Brain microvascular endothelial cell (primary cell): ENCODE measurements around the gene MTHFD1L.

ENCODE experiments used
- DNase-seq: peaks from one replicate; pipeline ENCODE4 v3.0.0-alpha.2; 2020
- H3K27ac ChIP-seq: fragments of 250-450 bp; sonication (Bioruptor Pico); 2 replicates; pipeline ENCODE4 v1.5.1; 2020; ENCODE audit warnings: mild to moderate bottlenecking, moderate library complexity
- H3K27me3 ChIP-seq: fragments of 250-450 bp; sonication (Bioruptor Pico); replicated peaks from 2 replicates; pipeline ENCODE4 v1.5.1; 2020; ENCODE audit warnings: mild to moderate bottlenecking
- H3K36me3 ChIP-seq: fragments of 250-450 bp; sonication (Bioruptor Pico); replicated peaks from 2 replicates; pipeline ENCODE4 v1.5.1; 2020; ENCODE audit warnings: mild to moderate bottlenecking
- H3K4me3 ChIP-seq: 2 replicates; pipeline ENCODE4 v1.5.1; 2011; ENCODE audit warnings: low read depth, mild to moderate bottlenecking, control low read depth, low read length, moderate library complexity
- in situ Hi-C: cut with HindIII; loops from 2 replicates; pipeline ENCODE4 v1.10.0; 2017; ENCODE audit warnings: low sequenced_read_pairs, low pct_ligation_motif_present
- TF ChIP-seq, protein P1 (sequence below): IDR thresholded peaks from 2 replicates; pipeline ENCODE4 v1.5.1; 2011; ENCODE audit warnings: low read depth, mild to moderate bottlenecking, moderate library complexity, low read length, control low read depth, inconsistent platforms; ENCODE audit errors: missing control alignments

Gene MTHFD1L

DNA sequence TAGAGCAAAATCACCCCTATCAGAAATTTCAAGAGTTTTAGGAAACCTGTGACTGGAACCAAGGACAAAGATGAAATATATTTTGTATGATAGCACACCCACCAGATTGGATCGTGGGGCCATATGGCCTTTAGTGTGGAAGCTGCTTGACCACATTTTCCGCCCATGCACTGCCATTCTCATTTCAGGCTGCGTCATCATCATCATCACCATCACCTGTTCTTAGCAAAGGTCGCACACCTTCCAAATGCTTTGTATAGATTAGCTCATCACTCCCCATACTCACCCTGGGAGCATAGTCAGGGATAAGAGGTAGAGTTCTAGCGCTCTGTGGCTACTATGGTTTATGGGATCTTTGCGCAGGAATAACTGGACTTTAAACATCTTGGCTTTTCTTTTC is 185.7 kb downstream of the MTHFD1L start:
- no peak overlapping the region for H3K4me3 ChIP-seq
- peaks cover 9% of the 10 kb centered on the region for H3K36me3 ChIP-seq
- no peak for DNase-seq
- in situ Hi-C loops = no loop called here
- no peaks in the 10 kb centered on the region for H3K27me3 ChIP-seq
- H3K27ac ChIP-seq = no peak overlapping the region
- TF ChIP-seq, protein P1, sequence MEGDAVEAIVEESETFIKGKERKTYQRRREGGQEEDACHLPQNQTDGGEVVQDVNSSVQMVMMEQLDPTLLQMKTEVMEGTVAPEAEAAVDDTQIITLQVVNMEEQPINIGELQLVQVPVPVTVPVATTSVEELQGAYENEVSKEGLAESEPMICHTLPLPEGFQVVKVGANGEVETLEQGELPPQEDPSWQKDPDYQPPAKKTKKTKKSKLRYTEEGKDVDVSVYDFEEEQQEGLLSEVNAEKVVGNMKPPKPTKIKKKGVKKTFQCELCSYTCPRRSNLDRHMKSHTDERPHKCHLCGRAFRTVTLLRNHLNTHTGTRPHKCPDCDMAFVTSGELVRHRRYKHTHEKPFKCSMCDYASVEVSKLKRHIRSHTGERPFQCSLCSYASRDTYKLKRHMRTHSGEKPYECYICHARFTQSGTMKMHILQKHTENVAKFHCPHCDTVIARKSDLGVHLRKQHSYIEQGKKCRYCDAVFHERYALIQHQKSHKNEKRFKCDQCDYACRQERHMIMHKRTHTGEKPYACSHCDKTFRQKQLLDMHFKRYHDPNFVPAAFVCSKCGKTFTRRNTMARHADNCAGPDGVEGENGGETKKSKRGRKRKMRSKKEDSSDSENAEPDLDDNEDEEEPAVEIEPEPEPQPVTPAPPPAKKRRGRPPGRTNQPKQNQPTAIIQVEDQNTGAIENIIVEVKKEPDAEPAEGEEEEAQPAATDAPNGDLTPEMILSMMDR = no peak

GRCh38 chr6:151052021-151052646 is 186.6 kb downstream of the MTHFD1L start:
- Histone ChIP-seq H3K4me3 (no peak overlapping the region), H3K36me3 (peaks cover 9% of the 10 kb centered on the region), H3K27ac (no peak overlapping the region), H3K27me3 (no peaks in the 10 kb centered on the region)
- TF ChIP-seq, protein P1 = no peak
- in situ Hi-C loops = no loop called here
- no peak for DNase-seq

DNA sequence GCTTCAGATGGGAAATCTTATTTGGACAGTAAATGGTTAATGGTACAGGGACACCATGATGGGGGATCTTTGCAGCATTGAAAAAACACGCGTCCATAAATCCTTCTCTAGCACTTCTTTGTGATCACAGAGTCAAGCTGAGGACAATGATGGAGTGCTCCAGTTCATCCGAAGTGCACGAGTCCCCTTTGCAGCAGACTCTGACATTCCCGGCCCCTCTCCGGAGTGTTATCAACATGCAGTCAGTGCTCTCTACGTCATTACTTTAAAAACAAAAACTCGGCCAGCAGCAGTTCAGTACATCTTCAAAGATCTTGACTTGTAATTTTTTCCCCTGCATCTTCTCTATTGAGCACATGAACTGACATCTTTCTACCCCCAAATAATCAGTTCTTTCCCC is 188.8 kb downstream of the MTHFD1L start:
- in situ Hi-C loops = no loop called here
- Histone ChIP-seq H3K27me3 (no peaks in the 10 kb centered on the region), H3K27ac (peak overlapping the region; percentile 94), H3K36me3 (peaks cover 3% of the 10 kb centered on the region), H3K4me3 (no peak overlapping the region)
- DNase-seq = peak; percentile 97
- TF ChIP-seq, protein P1 = no peak

DNA sequence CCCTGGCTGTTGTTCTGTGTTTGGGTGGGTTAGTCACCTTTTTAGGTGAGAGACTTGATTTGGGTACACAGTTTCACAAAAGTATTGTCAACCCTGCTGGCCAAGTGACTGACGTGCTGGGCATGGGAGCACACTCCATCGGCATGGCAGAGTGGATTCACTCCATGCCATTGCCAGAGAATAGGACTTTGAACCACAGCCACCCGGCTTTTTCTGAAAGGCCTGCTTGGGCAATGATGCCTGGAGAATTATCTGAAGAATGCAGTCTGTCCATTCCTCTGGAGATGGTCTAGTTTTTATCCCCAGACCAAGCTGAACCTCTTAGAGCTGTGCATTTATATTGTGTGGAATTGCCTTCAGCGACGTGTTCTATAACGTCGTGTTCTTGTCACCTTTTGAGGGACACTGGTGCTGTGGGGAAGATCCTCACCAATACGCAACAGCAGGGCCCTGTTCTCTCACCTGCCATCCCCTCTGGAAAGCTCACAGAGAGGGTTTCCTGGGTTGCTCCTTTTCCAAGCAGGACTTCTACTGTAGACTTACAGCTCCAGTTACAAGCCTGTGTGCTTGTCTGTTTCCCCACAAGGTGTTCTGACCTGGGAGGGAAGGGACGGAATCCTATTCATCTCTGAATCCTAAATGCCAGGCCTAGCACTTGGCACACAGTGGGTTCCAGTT is 190.9 kb downstream of the MTHFD1L start:
- peaks cover 2% of the 10 kb centered on the region for H3K36me3 ChIP-seq
- H3K27ac ChIP-seq = no peak overlapping the region
- H3K27me3 ChIP-seq = no peaks in the 10 kb centered on the region
- in situ Hi-C loops = no loop called here
- DNase-seq = no peak
- H3K4me3 ChIP-seq = no peak overlapping the region
- TF ChIP-seq, protein P1 = no peak

DNA sequence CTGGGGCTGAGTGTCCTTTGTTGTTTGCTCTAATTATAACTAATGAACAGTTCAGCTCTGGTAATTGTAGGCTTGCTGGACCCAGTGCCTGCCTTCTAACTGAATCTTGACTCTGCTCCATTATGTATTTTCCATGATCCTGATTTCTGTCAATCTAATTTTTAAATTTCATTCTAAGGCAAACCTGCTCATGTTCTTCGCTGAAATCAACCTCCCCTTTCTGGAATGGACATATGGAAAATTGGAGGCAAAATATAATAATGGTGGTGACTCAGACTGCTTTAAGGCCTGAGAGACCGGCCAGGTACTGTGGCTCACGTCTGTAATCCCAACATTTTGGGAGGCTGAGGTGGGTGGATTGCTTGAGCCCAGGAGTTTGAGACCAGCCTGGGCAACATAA is 191.6 kb downstream of the MTHFD1L start:
- Histone ChIP-seq H3K36me3 (no peaks in the 10 kb centered on the region), H3K4me3 (no peak overlapping the region), H3K27ac (no peak overlapping the region), H3K27me3 (no peaks in the 10 kb centered on the region)
- no peak for DNase-seq
- in situ Hi-C loops = no loop called here
- TF ChIP-seq, protein P1 = no peak
